ENCODE results near the gene MAPK10.

DNA sequence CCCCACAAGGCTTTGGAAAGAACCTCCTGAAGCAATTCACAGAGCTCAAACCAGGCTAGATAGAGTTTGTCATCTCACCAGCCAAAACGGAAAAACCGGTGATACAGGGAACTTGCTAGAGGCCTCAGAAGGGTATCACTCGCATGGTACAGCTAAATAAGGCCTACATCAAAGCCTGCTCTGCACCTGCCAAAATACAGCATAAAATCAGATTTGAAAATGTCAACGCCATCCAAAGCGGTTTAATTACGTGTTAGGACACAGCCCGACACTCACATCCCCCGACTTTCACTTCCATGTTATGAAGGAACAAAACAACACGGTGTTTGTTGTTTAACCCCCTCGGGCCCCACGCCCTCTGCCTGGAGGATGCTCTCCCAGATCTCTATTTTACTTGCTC lies 65.0 kb downstream of the MAPK10 start:
- TF ChIP-seq, protein P1, sequence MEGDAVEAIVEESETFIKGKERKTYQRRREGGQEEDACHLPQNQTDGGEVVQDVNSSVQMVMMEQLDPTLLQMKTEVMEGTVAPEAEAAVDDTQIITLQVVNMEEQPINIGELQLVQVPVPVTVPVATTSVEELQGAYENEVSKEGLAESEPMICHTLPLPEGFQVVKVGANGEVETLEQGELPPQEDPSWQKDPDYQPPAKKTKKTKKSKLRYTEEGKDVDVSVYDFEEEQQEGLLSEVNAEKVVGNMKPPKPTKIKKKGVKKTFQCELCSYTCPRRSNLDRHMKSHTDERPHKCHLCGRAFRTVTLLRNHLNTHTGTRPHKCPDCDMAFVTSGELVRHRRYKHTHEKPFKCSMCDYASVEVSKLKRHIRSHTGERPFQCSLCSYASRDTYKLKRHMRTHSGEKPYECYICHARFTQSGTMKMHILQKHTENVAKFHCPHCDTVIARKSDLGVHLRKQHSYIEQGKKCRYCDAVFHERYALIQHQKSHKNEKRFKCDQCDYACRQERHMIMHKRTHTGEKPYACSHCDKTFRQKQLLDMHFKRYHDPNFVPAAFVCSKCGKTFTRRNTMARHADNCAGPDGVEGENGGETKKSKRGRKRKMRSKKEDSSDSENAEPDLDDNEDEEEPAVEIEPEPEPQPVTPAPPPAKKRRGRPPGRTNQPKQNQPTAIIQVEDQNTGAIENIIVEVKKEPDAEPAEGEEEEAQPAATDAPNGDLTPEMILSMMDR (IDR thresholded peaks at IDR 0.05): no peak
- no peak for TF ChIP-seq POLR2AphosphoS5 (IDR thresholded peaks at IDR 0.05)
- no peak for TF ChIP-seq POLR2A (IDR thresholded peaks at IDR 0.05)
- TF ChIP-seq EP300 (IDR thresholded peaks at IDR 0.05): no peak
